GM12874 (cell line): ENCODE results near the gene APRT.

Experiments used
- CTCF ChIP-seq: IDR thresholded peaks from 2 replicates; pipeline ENCODE4 v1.5.1; 2011; ENCODE audit warnings: low read depth, mild to moderate bottlenecking, control low read depth, low read length, moderate library complexity; ENCODE audit not compliant: insufficient read depth

APRT gene

GRCh38 chr16:88807626-88808453, 3.9 kb downstream of the APRT start:
- TF ChIP-seq CTCF: no peak

GRCh38 chr16:88807142-88807625, 4.5 kb downstream of the APRT start:
- no peak for TF ChIP-seq CTCF

GRCh38 chr16:88806491-88807111, 5.1 kb downstream of the APRT start:
- no peak for TF ChIP-seq CTCF

GRCh38 chr16:88805887-88806393, 5.8 kb downstream of the APRT start:
- TF ChIP-seq CTCF: no peak

- no peak for TF ChIP-seq CTCF
Observed at GRCh38 chr16:88805340-88805715, 6.4 kb downstream of the APRT start.

- no peak for TF ChIP-seq CTCF
Observed at GRCh38 chr16:88804552-88805339, 7.0 kb downstream of the APRT start.

- no peak for TF ChIP-seq CTCF
Observed at GRCh38 chr16:88804173-88804551, 7.6 kb downstream of the APRT start.
